H1 (cell line): ENCODE results near the gene CSNK1D. TPM values are rescaled to one million over a fixed set of nuclear protein-coding genes. Genes with fewer than 3 reads are reported as not detected.

Source experiments
- PHF8 ChIP-seq: fragments of 200-600 bp; sonication (generic); conservative IDR thresholded peaks from 2 replicates; pipeline ENCODE4 v1.7.1; 2012; ENCODE audit warnings: low read depth, mild to moderate bottlenecking, inconsistent platforms, low read length, moderate library complexity
- RAD21 ChIP-seq, 2 experiments: IDR thresholded peaks in 1 of 2; conservative IDR thresholded peaks in 1 of 2; 2 replicates each; pipeline ENCODE4 v1.6.1; 2011; ENCODE audit warnings: low read depth in 2 of 2, low read length in 2 of 2, improper control_type of control experiment in 1 of 2, inconsistent platforms in 1 of 2, mild to moderate bottlenecking in 1 of 2, moderate library complexity in 1 of 2
- polyA plus RNA-seq, 7 experiments: library from polyadenylated mRNA; depleted of rRNA in 3 of 7; stranded (reverse) in 5 of 7; unstranded in 2 of 7; fragments of >200 nt in 5 of 7; fragments of 200-250 nt in 2 of 7; gene quantifications; 1 replicate in 5 of 7; 2 replicates in 1 of 7; 4 replicates in 1 of 7; pipeline versions ENCODE4 v1.2.1 to v1.2.3, GENCODE V29; 2011 to 2013; ENCODE audit warnings: missing spikeins in 2 of 7, mixed read lengths in 2 of 7
- total RNA-seq: library from RNA; stranded (reverse); fragmentation: NEBNext Ultra II Directional; extraction: Animal tissue kit (Norgen Biotek cat#: 25700); gene quantifications from 2 replicates; pipeline ENCODE4 v1.2.1, GENCODE V29; 2021
- TF ChIP-seq, protein P1 (sequence below): fragments of 300-600 bp; sonication (generic); IDR thresholded peaks from 2 replicates; pipeline ENCODE4 v1.7.1; 2012; ENCODE audit warnings: low read length, moderate library complexity, mild to moderate bottlenecking, inconsistent platforms; ENCODE audit not compliant: insufficient replicate concordance
- TF ChIP-seq, protein P2 (sequence below): IDR thresholded peaks from 2 replicates; pipeline ENCODE4 v1.6.1; 2011; ENCODE audit warnings: low read length, improper control_type of control experiment

CSNK1D gene
- total and polyA plus RNA-seq, 2 of the 8 experiments (the other 6 are each of a cell fraction or from before 2014, with no cell fraction given) = 73.5 to 103 TPM

DNA sequence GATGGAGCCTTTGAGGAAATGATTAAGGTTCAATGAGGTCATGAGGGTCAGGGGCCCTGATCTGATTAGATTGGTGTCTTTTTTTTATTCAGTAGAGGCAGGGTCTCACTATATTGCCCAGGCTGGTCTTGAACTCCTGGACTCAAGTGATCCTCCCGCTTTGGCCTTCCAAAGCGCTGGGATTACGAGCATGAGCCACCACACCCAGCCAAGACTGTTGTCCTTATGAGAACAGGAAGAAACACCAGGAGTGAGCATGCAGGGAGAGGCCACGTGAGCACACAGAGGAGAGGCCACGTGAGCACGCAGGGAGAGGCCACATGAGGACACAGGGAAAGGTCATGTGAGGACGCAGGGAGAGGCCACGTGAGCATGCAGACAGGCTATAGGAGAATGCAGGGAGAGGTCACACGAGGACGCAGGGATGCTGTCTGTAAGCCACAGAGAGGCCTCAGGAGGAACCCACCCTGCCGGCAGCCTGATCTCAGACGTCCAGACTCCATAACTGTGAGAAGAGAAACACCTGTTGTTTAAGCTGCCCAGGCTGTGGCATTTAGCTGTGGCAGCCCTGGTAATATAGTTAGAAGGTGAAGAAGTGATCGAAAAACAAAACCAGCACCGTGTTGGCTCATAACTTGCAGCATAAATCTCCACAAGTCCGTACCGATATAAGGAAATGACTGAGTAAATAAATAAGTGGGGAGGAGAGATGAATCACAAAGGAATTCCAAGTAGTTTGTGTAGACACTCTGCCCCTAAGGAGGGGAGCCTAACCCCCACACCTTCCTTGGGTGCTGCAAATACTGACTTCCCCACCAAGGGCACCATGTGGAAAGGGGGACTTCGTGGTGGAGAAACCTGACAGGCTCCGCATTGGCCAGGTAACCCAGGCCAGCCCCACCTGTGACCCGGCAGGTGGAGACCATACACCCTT is 14.6 kb upstream of the CSNK1D start (continued):
- TF ChIP-seq, protein P1, sequence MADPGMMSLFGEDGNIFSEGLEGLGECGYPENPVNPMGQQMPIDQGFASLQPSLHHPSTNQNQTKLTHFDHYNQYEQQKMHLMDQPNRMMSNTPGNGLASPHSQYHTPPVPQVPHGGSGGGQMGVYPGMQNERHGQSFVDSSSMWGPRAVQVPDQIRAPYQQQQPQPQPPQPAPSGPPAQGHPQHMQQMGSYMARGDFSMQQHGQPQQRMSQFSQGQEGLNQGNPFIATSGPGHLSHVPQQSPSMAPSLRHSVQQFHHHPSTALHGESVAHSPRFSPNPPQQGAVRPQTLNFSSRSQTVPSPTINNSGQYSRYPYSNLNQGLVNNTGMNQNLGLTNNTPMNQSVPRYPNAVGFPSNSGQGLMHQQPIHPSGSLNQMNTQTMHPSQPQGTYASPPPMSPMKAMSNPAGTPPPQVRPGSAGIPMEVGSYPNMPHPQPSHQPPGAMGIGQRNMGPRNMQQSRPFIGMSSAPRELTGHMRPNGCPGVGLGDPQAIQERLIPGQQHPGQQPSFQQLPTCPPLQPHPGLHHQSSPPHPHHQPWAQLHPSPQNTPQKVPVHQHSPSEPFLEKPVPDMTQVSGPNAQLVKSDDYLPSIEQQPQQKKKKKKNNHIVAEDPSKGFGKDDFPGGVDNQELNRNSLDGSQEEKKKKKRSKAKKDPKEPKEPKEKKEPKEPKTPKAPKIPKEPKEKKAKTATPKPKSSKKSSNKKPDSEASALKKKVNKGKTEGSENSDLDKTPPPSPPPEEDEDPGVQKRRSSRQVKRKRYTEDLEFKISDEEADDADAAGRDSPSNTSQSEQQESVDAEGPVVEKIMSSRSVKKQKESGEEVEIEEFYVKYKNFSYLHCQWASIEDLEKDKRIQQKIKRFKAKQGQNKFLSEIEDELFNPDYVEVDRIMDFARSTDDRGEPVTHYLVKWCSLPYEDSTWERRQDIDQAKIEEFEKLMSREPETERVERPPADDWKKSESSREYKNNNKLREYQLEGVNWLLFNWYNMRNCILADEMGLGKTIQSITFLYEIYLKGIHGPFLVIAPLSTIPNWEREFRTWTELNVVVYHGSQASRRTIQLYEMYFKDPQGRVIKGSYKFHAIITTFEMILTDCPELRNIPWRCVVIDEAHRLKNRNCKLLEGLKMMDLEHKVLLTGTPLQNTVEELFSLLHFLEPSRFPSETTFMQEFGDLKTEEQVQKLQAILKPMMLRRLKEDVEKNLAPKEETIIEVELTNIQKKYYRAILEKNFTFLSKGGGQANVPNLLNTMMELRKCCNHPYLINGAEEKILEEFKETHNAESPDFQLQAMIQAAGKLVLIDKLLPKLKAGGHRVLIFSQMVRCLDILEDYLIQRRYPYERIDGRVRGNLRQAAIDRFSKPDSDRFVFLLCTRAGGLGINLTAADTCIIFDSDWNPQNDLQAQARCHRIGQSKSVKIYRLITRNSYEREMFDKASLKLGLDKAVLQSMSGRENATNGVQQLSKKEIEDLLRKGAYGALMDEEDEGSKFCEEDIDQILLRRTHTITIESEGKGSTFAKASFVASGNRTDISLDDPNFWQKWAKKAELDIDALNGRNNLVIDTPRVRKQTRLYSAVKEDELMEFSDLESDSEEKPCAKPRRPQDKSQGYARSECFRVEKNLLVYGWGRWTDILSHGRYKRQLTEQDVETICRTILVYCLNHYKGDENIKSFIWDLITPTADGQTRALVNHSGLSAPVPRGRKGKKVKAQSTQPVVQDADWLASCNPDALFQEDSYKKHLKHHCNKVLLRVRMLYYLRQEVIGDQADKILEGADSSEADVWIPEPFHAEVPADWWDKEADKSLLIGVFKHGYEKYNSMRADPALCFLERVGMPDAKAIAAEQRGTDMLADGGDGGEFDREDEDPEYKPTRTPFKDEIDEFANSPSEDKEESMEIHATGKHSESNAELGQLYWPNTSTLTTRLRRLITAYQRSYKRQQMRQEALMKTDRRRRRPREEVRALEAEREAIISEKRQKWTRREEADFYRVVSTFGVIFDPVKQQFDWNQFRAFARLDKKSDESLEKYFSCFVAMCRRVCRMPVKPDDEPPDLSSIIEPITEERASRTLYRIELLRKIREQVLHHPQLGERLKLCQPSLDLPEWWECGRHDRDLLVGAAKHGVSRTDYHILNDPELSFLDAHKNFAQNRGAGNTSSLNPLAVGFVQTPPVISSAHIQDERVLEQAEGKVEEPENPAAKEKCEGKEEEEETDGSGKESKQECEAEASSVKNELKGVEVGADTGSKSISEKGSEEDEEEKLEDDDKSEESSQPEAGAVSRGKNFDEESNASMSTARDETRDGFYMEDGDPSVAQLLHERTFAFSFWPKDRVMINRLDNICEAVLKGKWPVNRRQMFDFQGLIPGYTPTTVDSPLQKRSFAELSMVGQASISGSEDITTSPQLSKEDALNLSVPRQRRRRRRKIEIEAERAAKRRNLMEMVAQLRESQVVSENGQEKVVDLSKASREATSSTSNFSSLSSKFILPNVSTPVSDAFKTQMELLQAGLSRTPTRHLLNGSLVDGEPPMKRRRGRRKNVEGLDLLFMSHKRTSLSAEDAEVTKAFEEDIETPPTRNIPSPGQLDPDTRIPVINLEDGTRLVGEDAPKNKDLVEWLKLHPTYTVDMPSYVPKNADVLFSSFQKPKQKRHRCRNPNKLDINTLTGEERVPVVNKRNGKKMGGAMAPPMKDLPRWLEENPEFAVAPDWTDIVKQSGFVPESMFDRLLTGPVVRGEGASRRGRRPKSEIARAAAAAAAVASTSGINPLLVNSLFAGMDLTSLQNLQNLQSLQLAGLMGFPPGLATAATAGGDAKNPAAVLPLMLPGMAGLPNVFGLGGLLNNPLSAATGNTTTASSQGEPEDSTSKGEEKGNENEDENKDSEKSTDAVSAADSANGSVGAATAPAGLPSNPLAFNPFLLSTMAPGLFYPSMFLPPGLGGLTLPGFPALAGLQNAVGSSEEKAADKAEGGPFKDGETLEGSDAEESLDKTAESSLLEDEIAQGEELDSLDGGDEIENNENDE = no peak
- TF ChIP-seq RAD21 (IDR thresholded peaks at IDR 0.05 in 1 of 2, conservative IDR thresholded peaks at IDR 0.05 in 1 of 2; ENCODE audit: low read depth in 2 of 2, low read length in 2 of 2) (no peak), PHF8 (no peak)
- TF ChIP-seq, protein P2, sequence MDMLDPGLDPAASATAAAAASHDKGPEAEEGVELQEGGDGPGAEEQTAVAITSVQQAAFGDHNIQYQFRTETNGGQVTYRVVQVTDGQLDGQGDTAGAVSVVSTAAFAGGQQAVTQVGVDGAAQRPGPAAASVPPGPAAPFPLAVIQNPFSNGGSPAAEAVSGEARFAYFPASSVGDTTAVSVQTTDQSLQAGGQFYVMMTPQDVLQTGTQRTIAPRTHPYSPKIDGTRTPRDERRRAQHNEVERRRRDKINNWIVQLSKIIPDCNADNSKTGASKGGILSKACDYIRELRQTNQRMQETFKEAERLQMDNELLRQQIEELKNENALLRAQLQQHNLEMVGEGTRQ = no peak
- TF ChIP-seq, all 59 proteins: peak for 0
